ENCODE results near the gene CLCN3.

CLCN3 gene

GRCh38 chr4:169604903-169605331, 15.5 kb upstream of the CLCN3 start:
- TF ChIP-seq EZH2 (IDR thresholded peaks at IDR 0.05; ENCODE audit: borderline replicate concordance, low read length): no peak
- TF ChIP-seq, protein P1, sequence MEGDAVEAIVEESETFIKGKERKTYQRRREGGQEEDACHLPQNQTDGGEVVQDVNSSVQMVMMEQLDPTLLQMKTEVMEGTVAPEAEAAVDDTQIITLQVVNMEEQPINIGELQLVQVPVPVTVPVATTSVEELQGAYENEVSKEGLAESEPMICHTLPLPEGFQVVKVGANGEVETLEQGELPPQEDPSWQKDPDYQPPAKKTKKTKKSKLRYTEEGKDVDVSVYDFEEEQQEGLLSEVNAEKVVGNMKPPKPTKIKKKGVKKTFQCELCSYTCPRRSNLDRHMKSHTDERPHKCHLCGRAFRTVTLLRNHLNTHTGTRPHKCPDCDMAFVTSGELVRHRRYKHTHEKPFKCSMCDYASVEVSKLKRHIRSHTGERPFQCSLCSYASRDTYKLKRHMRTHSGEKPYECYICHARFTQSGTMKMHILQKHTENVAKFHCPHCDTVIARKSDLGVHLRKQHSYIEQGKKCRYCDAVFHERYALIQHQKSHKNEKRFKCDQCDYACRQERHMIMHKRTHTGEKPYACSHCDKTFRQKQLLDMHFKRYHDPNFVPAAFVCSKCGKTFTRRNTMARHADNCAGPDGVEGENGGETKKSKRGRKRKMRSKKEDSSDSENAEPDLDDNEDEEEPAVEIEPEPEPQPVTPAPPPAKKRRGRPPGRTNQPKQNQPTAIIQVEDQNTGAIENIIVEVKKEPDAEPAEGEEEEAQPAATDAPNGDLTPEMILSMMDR (IDR thresholded peaks at IDR 0.05; ENCODE audit: low read length): no peak
- Histone ChIP-seq H3K4me3 (ENCODE audit: low read depth, low read length, poor library complexity, severe bottlenecking) (no peak overlapping the region), H4K20me1 (ENCODE audit: insufficient read depth, low read length) (no peaks in the 10 kb centered on the region), H3F3A (ENCODE audit: insufficient read depth, low read length) (no peaks in the 10 kb centered on the region; the same call in 1 of the 2 replicates), H3K9ac (ENCODE audit: low read length) (no peak overlapping the region), H3K79me2 (ENCODE audit: insufficient read depth, low read length) (peaks cover 6% of the 10 kb centered on the region; the same call in 1 of the 2 replicates), H3K9me2 (ENCODE audit: low read depth, low read length) (no peaks in the 10 kb centered on the region), H3K4me1 (ENCODE audit: insufficient read depth, low read length, severe bottlenecking) (peaks cover 17% of the 10 kb centered on the region), H3K9me3 (ENCODE audit: low read length) (no peaks in the 10 kb centered on the region), H3K4me2 (ENCODE audit: low read length) (no peak overlapping the region), H2AFZ (ENCODE audit: low read length) (no peak overlapping the region), H3K27me3 (ENCODE audit: insufficient read depth, low read length) (no peaks in the 10 kb centered on the region), H3K36me3 (ENCODE audit: insufficient read depth, low read length) (peaks cover 32% of the 10 kb centered on the region), H3K27ac (ENCODE audit: low read depth, low read length, poor library complexity, severe bottlenecking) (no peak overlapping the region)

DNA sequence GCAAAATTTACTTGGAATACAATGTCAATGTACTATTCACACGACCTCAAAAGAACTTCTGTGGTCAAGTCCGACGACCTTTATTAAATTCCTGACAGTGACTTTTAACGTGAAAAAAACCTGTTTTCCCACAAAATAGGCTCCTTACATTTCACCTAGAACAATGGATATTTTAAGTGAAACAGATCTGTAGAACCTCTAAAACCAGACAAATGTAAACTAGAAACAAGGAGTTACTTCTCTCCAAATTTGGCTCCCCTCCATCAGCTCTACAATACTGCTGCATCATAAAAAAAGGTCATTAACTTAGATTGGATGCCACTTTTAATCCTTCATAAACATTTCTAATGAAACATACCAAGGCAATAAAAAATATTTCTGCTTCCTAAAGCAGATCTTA, 9.2 kb upstream of the CLCN3 start:
- H3K4me1 ChIP-seq (ENCODE audit: insufficient read depth, low read length, severe bottlenecking): peaks cover 37% of the 10 kb centered on the region
- peak overlapping the region; percentile 100 for H3K4me3 ChIP-seq (ENCODE audit: low read depth, low read length, poor library complexity, severe bottlenecking)
- H3K79me2 ChIP-seq (ENCODE audit: insufficient read depth, low read length): peaks cover 20% of the 10 kb centered on the region
- H4K20me1 ChIP-seq (ENCODE audit: insufficient read depth, low read length): no peaks in the 10 kb centered on the region
- H3K27me3 ChIP-seq (ENCODE audit: insufficient read depth, low read length): no peaks in the 10 kb centered on the region
- H3K9me3 ChIP-seq (ENCODE audit: low read length): no peaks in the 10 kb centered on the region
- peak overlapping the region; percentile 98 for H3K4me2 ChIP-seq (ENCODE audit: low read length)
- H3K27ac ChIP-seq (ENCODE audit: low read depth, low read length, poor library complexity, severe bottlenecking): peak overlapping the region; percentile 17
- no peak overlapping the region for H2AFZ ChIP-seq (ENCODE audit: low read length)
- TF ChIP-seq, protein P1 (IDR thresholded peaks at IDR 0.05; ENCODE audit: low read length): no peak
- no peak for TF ChIP-seq EZH2 (IDR thresholded peaks at IDR 0.05; ENCODE audit: borderline replicate concordance, low read length)
- peaks cover 11% of the 10 kb centered on the region for H3K36me3 ChIP-seq (ENCODE audit: insufficient read depth, low read length)
- peak overlapping the region; percentile 99 for H3K9ac ChIP-seq (ENCODE audit: low read length)
- no peaks in the 10 kb centered on the region for H3K9me2 ChIP-seq (ENCODE audit: low read depth, low read length)
- H3F3A ChIP-seq (ENCODE audit: insufficient read depth, low read length): no peaks in the 10 kb centered on the region

DNA sequence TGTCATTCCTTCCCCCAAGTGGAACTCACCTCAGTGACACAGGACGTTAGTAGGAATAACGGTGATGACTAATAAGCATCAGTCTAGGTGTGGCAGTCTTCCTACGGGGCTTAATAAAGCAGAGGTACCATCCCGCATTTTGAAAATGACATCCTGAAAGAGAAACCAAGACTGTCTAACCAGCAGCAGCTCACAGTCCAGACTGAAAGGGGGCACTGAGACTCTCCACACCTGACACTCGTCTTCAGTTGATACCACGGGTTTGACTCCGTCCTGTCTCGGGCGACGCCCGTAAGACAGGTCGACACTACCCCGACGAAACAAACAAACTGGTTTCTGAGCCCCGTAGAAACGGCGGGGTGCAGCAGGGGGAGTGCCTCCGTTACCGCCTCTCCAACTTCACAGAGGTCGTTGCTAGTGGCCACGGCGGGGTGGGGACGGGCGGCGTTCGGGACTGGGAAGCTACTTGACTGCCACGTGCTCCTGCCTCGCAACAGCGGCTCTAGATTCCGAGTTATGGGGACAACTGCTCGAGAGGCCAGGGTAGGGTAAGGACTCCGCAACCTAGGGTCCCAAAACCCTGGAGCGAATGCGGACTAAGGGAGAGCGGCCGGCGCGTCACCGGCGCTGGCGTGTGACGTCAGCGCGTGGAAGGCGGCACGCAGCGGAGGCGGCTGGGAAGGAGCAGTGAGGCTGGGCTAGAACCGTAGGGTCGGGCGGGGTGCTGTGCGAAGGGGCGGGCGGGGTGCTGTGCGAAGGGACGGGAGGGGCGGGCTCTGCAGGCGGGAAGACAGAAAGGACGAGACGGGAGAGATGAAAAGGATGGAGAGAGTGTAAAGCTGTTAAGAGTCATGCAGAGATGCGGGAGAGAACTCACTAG, 8.1 kb upstream of the CLCN3 start, which contains the start of gene NEK1:
TSS of gene NEK1 (minus strand) at position 593 of the 880 bp plus-strand sequence. CDS start 9,953 bp downstream, outside the sequence.
- H3K27ac ChIP-seq (ENCODE audit: low read depth, low read length, poor library complexity, severe bottlenecking): peak within 1 kb of the TSS; percentile 87
- no peaks in the 10 kb centered on the region for H4K20me1 ChIP-seq (ENCODE audit: insufficient read depth, low read length)
- peaks cover 20% of the 10 kb centered on the region for H3K79me2 ChIP-seq (ENCODE audit: insufficient read depth, low read length)
- peaks cover 11% of the 10 kb centered on the region for H3K36me3 ChIP-seq (ENCODE audit: insufficient read depth, low read length)
- H3K4me2 ChIP-seq (ENCODE audit: low read length): peak within 1 kb of the TSS; percentile 98
- no peaks in the 10 kb centered on the region for H3F3A ChIP-seq (ENCODE audit: insufficient read depth, low read length)
- no peaks in the 10 kb centered on the region for H3K9me3 ChIP-seq (ENCODE audit: low read length)
- peaks cover 37% of the 10 kb centered on the region for H3K4me1 ChIP-seq (ENCODE audit: insufficient read depth, low read length, severe bottlenecking)
- H3K9me2 ChIP-seq (ENCODE audit: low read depth, low read length): no peaks in the 10 kb centered on the region
- no peaks in the 10 kb centered on the region for H3K27me3 ChIP-seq (ENCODE audit: insufficient read depth, low read length)
- peak within 1 kb of the TSS; percentile 99 for H3K9ac ChIP-seq (ENCODE audit: low read length)
- TF ChIP-seq EZH2 (IDR thresholded peaks at IDR 0.05; ENCODE audit: borderline replicate concordance, low read length): no peak
- TF ChIP-seq, protein P1 (IDR thresholded peaks at IDR 0.05; ENCODE audit: low read length): no peak
- peak within 1 kb of the TSS; percentile 100 for H3K4me3 ChIP-seq (ENCODE audit: low read depth, low read length, poor library complexity, severe bottlenecking)
- H2AFZ ChIP-seq (ENCODE audit: low read length): peak within 1 kb of the TSS; percentile 91; the same call in 1 of the 2 replicates
